GM19043 (cell line): Measurements from ENCODE around the gene CERK.
A peak's percentile ranks its signal among the peaks of the same experiment; 100 is the strongest.

Source experiments
- ATAC-seq: cut with Tn5 transposase; IDR thresholded peaks from one replicate; pipeline ENCODE4 v1.9.1; 2021; ENCODE audit warnings: low read depth; ENCODE audit not compliant: unreplicated experiment

Gene CERK

DNA sequence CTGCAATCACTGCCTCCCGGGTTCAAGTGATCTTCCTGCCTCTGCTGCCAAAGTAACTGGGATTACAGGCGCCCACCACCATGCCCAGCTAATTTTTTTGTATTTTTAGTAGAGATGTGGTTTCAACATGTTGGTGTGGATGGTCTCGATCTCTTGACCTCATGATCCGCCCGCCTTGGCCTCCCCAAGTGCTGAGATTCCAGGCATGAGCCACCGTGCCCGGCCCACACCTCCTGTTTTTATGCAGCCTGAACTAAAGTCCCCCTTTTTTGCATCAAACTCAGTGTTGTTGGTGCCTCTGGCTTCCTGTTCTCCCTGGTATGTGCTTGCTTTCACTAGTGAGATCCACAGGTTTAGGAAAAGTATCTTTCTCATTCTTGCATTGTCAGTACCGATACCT lies 28.6 kb upstream of the CERK start:
- ATAC-seq: no peak

DNA sequence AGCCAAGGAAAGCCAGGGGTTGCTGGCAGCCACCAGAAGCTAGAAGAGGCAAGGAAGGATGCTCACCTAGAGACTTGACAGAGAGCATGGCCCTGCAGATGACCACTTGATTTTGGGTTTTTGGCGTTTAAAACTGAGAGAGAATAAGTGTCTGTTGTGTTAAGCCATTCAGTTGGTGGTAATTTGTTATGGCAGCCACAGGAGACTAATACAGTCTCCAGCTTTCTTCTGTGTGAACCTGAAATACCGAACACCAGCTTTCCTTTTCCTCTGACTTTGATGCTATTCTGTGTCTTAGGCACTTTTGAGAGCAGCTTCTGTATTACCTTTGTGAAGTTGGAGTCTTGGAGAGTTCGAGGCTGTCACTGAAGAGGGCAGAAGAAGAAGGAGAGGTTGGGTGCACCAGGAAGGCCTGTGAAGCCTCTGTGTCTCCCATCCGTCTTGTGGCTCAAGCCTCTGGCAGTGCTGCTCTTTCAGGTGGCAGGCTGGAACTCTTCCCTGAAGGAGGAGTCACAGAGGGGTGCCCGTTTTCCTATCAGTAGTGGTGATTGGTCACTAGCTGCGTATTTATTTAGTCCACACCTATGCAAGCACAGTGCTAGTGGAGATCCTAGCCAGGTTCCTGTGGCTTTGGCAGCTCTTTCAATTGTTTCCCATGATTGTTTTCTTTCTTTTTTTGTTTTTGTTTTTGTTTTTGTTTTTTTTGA lies 26.9 kb upstream of the CERK start:
- ATAC-seq: no peak

DNA sequence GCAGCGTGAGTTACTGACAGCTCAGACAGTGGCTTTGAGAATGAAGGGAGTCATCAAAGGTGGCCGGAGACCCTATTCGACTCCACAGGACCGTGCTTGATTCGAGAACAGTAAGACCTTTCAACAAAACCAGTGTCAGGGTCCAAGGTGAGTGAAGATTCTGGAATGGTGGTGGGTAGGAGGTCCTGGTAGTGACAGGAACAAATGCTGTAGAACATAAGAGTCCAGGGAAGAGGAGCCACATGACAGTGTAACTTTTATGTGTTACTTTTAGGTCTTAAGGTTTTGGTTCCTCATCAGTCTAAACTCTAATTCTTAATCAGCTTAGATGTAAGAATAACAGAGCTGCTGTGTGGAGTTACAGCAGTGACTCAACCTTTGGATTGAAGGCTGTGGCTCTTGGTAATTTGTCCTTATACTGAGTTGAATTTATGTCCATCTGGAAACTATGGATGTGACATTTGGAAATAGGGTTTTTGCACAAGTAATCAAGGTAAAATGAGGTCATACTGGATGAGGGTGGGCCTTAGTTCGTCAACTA lies 26.2 kb upstream of the CERK start:
- no peak for ATAC-seq

DNA sequence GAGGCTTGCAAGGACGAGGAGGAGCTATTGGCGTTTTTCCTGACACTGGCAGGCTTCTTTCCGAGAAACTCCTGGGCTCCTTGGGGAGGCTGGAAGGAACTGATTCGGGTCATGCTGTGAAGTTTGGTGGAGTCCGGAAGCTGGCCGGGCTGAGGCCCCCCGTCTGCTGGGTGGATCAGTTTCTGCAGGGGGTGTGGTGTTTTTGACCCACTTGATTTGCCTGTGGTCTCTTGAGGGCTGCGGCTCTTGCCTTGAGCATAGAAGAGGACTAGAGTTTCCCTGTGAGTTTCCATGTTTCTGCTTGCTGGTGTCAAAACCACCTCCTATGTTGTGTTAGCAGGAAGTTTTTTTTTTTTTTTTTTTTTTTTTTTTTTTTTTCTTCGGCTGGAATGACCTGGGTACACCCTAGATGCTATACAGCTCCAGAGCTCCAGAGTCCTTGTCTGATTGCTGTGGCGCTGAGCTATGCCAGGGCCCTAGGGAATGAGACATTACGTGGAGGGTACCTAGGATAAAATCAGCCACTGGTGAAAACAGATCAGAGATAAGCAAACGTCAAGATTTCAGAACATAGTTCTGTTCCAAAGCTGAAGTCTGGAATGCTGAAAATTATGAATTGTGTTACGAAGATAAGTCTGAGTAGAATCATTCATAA lies 25.1 kb upstream of the CERK start:
- no peak for ATAC-seq

DNA sequence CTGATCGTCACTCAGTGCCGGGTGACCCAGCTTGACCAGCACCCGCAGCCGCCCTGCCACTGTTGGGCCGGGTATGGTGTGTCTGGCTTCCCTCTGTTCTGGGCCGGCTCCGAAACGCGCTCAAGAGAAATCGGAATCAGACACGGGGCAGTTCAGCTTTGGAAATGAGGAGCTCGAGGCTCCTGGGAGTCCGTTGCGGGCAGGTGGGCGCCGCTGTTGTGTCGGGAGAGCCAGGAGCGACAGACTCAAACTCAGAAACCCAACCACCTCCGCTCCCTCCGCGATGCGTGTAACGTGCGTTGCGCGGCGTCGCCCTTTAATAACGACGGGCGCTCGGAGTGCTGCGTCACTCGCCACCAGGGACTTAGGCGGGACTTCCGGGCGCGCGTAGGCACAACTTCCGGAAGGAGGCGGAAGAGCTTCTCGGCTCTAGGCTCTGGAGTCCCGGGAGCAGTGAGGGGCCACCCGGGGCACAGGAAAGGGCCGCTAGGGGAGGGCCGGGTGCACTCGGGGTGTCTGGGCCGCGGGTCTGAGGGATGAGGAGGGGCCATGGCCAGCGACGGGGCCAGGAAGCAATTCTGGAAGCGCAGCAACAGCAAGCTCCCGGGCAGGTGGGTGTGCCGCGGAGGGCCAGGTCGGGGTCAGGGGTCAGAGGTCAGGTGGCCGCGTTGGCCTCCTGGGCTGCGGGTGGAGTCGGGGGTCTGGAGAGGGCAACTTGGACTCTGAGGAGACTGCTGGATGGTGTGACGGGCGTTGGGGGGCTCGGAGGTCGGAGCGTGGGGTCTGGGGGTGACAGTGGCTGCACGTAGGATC lies 24.4 kb upstream of the CERK start, which contains the start of gene TBC1D22A:
Gene TBC1D22A (plus strand): TSS at position 413 of the 813 bp plus-strand sequence. CDS start 137 bp downstream, at position 550.
- peak; percentile 59 for ATAC-seq

DNA sequence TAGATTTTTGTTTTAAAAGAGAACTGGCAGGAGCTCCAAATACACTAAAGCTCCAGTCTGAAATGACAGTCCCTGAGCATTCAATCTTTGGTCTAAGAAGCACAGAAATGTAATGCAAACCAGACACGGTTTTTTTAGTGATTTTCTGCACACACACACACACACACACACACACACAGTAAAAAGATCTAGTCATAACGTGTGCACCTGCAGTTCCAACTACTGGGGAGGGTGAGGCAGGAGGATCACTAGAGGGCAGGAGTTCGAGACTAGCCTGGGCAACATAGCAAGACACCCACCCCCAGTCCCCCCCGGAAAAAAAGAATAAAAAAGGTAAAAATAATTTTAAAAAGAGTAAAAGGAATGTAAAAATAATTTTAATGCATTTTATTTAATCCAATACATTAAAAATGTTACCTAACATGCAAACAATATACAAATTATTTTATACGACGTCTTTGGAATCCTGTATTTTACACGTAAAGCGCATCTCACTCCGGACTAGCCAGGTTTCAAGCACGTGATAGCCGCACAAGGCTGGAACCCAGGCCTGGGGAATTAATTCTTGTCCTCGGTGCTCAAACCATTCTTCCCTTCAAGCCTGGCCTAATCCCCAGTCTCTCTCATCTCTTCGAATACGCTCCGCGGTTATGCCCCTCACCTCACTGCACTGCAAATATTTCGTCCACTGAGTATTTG lies 23.6 kb upstream of the CERK start:
- no peak for ATAC-seq

DNA sequence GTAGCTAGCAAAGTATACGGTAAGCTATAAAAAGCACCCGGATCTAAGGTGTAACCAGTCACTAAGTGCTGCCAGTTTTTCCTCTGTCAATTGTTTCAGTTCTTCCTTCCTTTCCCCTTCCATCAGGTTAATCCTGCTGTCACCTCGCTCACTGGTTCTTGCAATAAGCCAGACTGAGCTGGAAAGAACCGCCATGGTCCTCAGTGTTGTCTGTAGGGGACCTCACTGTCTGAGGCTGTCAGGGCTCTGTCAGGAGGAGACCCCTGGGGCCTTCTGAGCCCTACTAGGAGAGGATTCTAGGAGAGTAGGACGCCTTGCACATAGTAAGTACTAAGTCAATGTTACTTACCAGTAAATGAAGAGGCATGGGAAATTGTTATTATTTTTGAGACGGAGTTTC lies 23.0 kb upstream of the CERK start:
- no peak for ATAC-seq

DNA sequence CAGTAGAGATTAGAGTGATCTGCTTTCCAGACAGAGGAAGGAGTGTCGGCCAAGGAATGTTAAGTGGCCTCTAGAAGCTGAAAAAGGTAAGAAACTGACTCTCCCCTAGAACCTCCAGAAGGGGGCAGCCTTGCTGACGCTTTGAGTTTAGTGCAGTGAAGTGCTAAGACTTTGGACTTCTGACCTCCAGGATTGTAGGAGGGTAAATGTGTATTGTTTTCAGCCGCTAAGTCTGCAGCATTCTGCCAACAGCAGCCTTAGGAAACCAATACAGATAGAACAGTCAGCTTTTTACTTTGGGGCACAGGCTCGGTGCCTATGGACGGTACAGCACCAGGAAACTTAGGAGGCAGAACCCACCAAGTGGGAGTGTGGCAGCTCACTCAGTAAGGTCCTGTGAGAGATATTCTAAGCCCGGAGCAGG lies 20.8 kb upstream of the CERK start:
- no peak for ATAC-seq

DNA sequence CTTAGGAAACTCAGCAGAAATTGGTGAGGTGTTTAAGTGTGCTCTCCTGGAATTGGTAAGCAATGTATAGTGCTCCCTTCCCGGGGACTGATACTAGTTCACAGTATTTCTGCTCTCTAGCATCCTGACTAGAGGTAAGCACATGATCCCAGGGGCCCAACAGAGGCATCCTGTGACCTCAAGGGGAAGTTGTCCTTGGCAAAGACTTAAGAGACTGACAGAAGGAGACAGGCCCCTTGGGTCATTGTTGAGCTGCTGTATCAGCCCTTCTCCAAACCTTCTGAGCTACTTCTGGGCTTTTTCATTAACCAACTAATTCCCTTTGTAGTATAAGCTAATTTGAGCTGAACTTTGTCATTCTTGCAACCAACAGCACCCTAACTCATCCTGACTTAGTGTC lies 20.1 kb upstream of the CERK start:
- no peak for ATAC-seq

DNA sequence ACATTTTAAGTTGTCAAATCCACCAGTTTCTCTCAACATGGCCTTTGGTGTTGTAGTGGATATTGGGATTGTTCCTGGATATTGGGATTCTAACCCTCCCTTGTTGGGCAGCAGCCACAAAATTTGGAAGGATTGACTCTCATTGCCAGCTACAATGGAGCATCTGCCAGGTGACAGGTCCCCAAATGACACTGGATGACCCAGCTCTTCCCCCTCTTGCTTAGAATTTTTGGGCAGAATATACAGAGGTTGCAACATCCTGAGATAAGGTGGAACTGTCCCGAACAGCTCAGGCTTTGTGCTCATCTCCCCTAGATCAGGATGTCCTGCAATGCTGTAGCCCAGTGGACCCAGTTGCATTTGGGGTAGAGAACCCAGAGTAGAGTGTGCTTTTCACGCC lies 19.1 kb upstream of the CERK start:
- no peak for ATAC-seq

DNA sequence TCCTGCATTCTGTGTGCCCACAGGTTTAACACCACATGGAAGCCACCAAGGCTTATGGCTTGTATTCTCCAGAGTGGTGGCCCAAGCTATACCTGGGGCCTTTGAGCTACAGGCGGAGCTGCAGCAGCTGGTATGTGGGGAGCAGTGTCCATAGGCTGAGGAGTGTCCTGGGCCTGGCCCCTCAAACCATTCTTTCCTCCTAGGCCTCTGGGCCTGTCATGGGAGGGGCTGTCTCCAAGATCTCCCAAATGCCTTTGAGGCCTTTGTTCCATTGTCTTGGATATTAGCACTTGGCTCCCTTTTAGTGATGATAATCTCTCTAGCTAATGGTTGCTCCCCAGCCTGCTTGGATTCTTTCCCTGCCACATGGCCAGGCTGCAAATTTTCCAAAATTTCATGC lies 18.0 kb upstream of the CERK start:
- ATAC-seq: no peak

DNA sequence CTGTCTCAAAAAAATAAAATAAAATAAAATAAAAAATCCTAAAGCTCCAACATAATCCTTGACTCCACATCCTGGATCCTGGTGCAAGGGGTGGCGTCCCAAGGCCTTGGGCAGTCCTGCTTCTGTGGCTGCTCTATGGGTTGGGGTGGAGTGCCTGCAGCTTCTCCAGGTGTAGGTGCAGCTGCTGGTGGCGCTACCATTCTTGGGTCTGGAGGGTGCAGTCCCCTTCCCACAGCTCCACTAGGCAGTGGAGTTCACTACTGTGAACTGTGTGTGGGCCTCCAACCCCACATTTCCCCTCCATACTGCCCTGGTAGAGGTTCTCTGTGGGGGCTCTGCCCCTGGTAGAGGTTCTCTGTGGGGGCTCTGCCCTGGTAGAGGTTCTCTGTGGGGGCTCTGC lies 17.5 kb upstream of the CERK start:
- ATAC-seq: no peak

DNA sequence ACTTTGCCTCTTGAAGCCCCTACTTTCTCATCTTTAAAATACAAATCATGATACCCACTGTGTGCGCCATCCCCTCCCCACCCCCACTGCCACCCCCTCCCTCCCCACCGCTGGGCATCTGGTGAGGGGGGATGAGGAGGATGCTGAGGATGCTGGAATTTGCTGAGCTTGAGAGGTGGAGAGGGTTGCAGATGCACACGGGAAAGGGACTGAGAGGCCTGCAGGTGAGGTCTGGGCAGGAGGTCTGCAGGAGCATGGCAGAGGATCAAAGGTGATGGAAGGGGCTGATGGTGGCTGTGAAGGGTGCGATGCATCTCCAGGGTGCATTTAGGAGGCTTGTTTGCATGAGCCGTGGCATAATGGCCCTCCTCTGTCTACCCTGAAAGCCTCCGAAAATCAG lies 16.8 kb upstream of the CERK start:
- ATAC-seq: no peak

DNA sequence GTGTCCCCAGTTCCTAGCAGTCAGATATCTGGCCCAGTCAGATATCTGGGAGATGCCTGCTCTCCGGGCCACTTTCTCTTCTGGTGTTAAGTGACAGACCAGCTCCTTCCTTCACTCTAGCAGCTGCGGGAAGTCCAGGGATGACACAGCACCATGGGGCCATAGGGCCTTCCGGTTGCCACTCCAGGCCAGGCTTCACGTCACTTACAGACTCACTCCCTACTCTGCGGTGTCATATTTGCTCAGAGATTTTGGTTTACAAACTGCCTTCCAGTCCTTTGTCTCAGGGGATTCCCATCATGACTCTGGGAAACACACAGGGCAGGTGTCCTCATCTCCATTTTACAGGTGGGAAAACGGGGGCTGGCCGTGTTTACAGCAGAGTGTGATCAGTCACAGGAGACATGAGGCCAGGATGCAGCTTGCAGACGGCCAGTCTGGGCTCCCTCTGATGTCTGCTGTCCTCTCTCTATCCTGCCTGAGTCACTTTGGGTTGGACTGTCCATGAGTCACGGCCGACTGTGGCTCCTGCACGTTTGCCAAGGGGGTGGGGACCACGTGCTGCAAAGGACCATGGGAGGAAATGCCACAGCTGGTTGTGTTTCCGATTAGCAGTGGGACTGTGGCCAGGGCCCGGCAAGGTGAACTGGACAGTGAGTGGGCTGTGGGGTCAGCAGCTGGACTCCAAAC lies 16.2 kb upstream of the CERK start:
- no peak for ATAC-seq

DNA sequence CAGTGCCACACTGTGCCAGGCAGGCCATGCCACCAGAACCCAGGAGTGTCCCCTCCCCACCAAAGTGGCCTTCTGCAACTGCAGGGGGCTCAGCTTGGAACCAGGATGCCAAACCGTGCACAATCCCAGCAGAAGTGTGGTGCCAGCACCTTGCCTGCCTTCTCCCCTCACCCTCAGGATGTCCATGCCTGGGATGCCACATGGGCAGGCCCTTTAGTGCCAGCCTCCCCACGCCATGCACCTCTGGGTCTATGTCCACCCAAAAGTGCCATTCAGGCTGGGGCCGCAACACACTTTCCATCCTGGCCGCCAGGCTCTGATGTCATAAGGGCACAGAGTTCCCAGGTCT lies 15.7 kb upstream of the CERK start:
- ATAC-seq: no peak

DNA sequence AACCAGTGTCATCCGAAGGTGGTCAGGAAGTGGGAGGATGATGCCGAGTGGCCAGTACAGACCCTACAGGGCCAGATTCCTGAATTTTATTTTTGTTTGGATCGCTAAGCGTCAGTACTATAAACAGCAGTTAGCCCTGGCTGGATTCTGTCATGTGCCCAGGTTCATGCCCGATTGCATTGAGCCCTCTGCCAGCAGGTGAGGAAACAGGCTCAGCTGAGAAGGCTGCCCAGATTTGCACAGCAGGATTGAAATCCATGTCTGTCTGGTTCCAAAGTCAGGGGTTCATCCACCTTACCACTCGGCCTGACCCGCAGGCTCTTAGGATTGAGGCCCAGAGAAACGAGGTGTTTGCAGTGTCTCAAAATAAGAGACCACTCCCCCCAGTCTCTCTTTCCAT lies 15.3 kb upstream of the CERK start:
- ATAC-seq: no peak

DNA sequence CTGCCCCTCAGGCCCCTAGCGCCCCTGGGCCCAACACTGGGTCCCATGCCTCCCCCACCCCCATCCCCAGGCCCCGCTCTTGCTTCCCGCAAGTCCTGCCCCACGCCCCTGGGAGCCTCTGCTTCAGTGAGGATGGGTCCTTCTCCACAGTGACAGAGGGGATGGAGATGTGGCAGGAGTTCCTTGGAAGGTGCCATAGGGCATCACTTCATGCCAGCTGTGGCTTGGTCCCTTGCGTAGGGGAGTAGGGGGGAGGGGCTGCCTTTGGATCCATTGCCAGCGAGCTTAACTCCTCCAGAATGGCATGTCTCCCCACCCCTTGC lies 14.9 kb upstream of the CERK start:
- ATAC-seq: no peak

DNA sequence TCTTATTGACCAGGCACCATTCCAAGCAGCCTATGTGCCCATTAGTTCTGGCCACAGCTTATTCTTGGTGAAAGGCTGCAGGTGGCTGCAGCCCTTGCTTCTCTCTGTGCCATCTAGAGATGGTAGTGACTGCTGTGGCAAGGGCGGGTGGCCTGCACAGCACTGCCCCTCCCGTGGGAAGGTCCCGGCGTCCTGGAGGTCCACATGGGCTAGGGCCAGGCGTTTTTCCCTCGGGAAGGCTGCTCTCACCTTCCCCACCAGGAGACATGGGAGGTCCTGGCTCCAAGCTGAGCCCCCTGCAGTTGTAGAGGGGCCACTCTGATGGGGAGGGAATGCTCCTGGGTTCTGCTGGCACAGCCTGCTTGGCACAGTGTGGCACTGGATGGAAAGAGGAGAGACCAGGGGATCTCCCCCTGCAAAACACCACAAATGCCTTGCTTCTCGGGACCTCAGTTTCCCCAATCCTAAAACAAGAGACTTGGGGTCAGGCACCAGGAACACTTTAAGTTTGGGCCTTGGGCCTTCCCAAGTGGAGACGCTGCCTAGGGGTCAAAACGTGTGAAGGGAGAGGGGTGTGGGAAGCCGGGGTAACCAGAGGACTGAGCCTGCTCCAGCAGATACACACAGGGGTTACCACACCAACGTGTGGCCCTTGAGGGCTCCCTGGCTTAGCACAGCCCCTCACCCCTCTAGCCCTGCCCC lies 14.4 kb upstream of the CERK start:
- no peak for ATAC-seq

DNA sequence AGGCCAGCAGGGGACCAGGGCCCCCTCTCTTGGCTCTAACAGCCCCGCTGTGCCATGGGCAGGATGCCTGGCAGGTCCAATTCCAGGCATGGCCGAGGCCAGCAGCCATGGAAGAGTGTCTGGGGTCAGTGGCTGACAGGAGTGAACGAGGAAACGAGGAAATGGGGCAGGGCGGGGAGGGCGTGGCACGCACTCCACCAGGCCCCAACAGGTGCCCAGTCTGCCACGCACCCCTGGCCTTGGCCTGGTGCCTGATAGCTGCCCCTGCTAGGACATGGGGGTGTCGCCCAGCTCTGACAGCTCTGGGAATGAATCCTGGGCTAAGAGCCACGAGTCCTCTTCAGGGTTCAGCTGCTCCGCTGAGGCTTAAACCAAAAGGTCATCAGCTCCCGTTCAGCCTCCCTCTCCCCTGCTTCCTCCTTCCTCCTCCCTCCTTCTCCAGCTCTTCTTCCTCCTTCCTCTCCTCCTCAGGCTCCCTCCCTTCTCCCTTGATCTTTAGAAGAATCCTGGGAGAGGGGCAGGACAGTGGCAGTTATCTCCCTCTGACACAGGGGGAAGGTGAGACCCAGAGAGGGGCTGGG lies 12.9 kb upstream of the CERK start:
- ATAC-seq: no peak

DNA sequence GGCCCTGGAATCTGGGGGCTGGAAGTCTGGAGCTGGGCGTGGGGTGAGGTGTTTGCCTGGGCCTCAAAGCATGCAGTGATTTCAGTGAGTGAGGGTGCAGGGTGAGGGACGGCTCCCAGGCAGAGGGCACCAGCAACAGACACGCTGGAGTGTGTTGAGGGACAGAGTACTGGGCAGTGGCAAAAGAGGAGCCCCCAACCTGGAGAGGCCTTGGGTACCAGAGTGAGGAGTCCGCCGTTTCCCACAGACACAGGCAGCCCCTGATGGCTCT lies 12.4 kb upstream of the CERK start:
- ATAC-seq: no peak
